Progenitor cell of endocrine pancreas (in vitro differentiated cells): ENCODE measurements around the gene BPIFB2. TPM values are rescaled to one million over a fixed set of nuclear protein-coding genes. Genes with fewer than 3 reads are reported as not detected.
A peak's percentile ranks its signal among the peaks of the same experiment; 100 is the strongest.

Experiments used
- DNase-seq: peaks from one replicate; pipeline ENCODE4 v3.0.0; 2021; ENCODE audit warnings: low spot score; ENCODE audit not compliant: unreplicated experiment
- H3K27ac Mint-ChIP-seq: 2 replicates; pipeline ENCODE4 v1.8.0; 2021; ENCODE audit warnings: mild to moderate bottlenecking, moderate library complexity, mixed read lengths
- H3K27me3 Mint-ChIP-seq: 2 replicates; pipeline ENCODE4 v1.8.0; 2021; ENCODE audit warnings: mixed read lengths
- H3K36me3 Mint-ChIP-seq: 2 replicates; pipeline ENCODE4 v1.8.0; 2022; ENCODE audit warnings: mixed read lengths; ENCODE audit not compliant: insufficient read depth
- H3K4me1 Mint-ChIP-seq: 2 replicates; pipeline ENCODE4 v1.8.0; 2021; ENCODE audit warnings: low read depth, mixed read lengths
- H3K4me3 Mint-ChIP-seq: 2 replicates; pipeline ENCODE4 v1.8.0; 2021; ENCODE audit warnings: low read depth, mild to moderate bottlenecking, moderate library complexity, mixed read lengths
- H3K9me3 Mint-ChIP-seq: 2 replicates; pipeline ENCODE4 v1.8.0; 2021; ENCODE audit warnings: low read depth, mixed read lengths
- total RNA-seq: library from RNA; stranded (reverse); gene quantifications from 2 replicates; pipeline ENCODE4 v1.2.1, GENCODE V29; 2021
- TF ChIP-seq, protein P1 (sequence below): fragments of 200-600 bp; sonication (generic); IDR thresholded peaks from one replicate; pipeline ENCODE4 v1.5.0; 2021; ENCODE audit warnings: antibody characterized with exemption, mild to moderate bottlenecking; ENCODE audit not compliant: unreplicated experiment

Gene BPIFB2
- total RNA-seq, 1 donor from 2014 or later, result not detected

DNA sequence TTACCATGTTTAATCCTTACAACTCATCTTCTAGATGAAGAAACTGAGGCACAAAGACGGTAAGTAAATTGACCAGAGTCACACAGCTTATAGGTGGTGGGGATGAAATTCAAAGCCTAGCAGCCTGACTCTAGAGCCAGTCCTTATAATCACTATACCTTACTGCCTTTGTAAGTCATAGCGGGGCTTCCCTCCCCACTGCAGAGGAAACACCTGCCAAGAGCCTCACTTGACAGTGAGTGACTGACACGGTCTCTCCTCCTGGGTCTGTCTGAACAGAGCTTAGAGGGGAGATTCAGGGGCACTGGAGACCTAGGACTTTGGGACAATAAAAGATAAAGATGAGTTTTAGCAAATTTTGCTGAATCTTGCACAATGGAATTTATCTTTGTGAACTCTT, 16.1 kb upstream of the BPIFB2 start:
- Mint-ChIP-seq H3K27ac (no peak overlapping the region), H3K9me3 (peaks cover 9% of the 10 kb centered on the region), H3K36me3 (no peaks in the 10 kb centered on the region), H3K4me3 (no peak overlapping the region), H3K27me3 (no peaks in the 10 kb centered on the region), H3K4me1 (no peaks in the 10 kb centered on the region)
- TF ChIP-seq, protein P1, sequence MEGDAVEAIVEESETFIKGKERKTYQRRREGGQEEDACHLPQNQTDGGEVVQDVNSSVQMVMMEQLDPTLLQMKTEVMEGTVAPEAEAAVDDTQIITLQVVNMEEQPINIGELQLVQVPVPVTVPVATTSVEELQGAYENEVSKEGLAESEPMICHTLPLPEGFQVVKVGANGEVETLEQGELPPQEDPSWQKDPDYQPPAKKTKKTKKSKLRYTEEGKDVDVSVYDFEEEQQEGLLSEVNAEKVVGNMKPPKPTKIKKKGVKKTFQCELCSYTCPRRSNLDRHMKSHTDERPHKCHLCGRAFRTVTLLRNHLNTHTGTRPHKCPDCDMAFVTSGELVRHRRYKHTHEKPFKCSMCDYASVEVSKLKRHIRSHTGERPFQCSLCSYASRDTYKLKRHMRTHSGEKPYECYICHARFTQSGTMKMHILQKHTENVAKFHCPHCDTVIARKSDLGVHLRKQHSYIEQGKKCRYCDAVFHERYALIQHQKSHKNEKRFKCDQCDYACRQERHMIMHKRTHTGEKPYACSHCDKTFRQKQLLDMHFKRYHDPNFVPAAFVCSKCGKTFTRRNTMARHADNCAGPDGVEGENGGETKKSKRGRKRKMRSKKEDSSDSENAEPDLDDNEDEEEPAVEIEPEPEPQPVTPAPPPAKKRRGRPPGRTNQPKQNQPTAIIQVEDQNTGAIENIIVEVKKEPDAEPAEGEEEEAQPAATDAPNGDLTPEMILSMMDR, result no peak
- no peak for DNase-seq

DNA sequence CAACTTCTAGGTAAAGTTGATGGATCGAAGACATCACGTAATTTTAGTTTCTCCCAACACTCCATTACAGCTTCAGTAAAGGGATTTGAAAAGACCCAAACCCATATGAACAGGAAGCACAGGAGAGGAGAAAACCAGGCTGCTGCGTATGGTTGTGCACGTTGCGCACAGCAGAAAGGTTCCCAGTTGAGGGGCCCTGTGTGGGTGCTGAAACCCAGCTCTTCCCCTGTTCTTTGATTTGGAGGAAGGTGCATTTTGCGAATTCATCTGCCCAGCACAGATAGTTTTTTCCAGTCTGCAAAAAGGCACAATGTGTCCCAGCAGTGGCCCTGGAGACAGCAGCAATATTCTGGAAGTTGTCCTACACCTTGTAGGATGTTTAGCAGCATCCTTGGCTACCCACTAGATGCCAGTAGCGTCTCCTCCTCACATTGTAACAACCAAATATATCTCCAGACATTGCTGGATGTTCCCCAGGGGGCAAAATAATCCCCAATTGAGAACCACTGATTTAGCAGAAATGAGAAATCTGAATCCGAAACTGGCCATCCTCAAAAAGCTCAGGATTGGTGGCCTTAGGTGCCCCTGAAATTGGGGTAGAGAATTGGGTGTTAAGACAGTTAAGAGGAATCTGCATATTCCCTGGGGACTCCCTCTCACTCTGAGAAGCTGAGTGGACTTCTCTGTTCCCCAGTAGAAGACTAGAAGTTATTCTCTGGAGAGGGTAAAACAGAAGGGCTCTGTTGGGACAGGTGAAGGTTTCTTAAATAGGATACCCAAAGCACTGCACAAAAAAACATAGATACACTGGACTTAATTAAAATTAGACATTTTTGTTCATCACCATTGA, 15.5 kb upstream of the BPIFB2 start:
- H3K36me3 Mint-ChIP-seq, result no peaks in the 10 kb centered on the region
- no peak overlapping the region for H3K4me3 Mint-ChIP-seq
- TF ChIP-seq, protein P1, result no peak
- peaks cover 9% of the 10 kb centered on the region for H3K9me3 Mint-ChIP-seq
- no peaks in the 10 kb centered on the region for H3K27me3 Mint-ChIP-seq
- no peaks in the 10 kb centered on the region for H3K4me1 Mint-ChIP-seq
- H3K27ac Mint-ChIP-seq, result no peak overlapping the region
- no peak for DNase-seq

DNA sequence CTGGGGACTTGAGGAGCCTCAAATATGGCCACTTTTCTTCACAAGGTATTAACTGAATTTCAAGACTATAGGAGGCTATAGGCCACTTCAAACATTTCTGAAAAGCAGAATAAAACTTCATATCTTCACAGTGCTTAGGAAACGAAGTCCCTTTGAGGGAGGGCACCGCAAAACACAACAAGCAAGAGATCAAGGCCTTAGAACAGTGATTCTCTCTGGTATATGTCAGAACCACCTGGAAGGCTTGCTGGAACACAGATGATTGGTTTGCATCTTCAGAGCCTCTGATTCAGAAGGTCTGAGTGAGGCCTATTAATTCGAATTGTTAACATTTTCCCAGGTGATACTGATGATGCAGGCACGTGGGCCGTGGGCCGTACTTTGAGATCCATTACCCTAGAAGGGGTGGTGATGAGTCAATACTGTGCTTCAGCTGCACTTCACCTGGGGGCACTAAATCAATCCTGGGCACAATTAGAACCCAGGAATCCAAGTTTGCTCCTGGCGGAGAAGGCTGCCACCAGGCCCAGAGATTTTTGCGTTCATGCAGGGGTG, 13.9 kb upstream of the BPIFB2 start:
- H3K27me3 Mint-ChIP-seq, result no peaks in the 10 kb centered on the region

DNA sequence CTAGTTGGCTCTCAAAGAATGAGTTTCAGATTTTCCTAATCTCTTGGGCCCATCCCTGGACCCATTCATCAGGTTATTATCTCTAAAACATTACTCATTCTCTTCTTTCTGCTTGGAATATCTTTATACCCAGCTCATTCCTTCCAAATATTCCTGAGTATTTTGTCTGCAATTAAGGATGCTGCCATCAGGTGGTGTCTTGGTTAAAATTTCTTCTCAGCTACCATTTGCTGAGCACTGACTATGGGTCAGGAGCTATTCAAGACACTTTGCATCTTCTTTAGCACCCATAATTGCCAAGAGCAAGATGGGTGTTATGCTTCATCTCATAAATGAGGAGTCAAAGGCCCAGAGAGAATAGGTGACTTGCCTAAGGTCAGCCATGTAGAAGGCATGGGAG, 11.7 kb upstream of the BPIFB2 start:
- Mint-ChIP-seq H3K36me3 (no peaks in the 10 kb centered on the region), H3K27ac (no peak overlapping the region), H3K4me3 (no peak overlapping the region), H3K27me3 (peaks cover 3% of the 10 kb centered on the region), H3K4me1 (no peaks in the 10 kb centered on the region), H3K9me3 (peaks cover 9% of the 10 kb centered on the region)
- TF ChIP-seq, protein P1, result peak; percentile 22
- DNase-seq, result no peak

More for the DNA sequence above, 13.9 kb upstream of the BPIFB2 start:
- Mint-ChIP-seq H3K9me3 (peaks cover 9% of the 10 kb centered on the region), H3K27ac (no peak overlapping the region), H3K36me3 (no peaks in the 10 kb centered on the region), H3K4me3 (no peak overlapping the region), H3K4me1 (no peaks in the 10 kb centered on the region)
- no peak for DNase-seq
- TF ChIP-seq, protein P1, result no peak

DNA sequence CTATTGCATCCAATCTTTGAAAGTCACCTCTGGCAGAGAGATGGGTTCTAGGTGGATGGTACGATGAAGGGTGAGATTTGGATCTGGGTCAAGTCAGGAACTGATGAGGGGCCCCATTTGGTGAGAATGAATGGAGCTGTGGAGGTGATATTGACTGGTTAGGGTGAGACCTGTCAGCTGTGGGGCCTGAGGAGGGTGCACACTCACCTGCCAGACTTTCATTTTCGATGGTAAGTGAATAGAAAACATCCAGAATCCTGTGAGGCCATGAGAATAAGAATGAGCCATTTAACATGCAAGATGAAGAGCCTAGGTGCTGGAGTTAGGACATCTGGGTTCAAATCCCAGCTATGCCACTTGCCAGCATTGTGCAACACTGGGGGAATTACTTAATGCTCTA, 10.1 kb upstream of the BPIFB2 start:
- Mint-ChIP-seq H3K36me3 (no peaks in the 10 kb centered on the region), H3K4me1 (no peaks in the 10 kb centered on the region), H3K4me3 (no peak overlapping the region), H3K27ac (no peak overlapping the region), H3K9me3 (peaks cover 9% of the 10 kb centered on the region), H3K27me3 (peaks cover 3% of the 10 kb centered on the region)
- TF ChIP-seq, protein P1, result no peak
- DNase-seq, result no peak
